ENCODE results near the gene ST3GAL4. TPM values are rescaled to one million over a fixed set of nuclear protein-coding genes. Genes with fewer than 3 reads are reported as not detected.
A peak's percentile ranks its signal among the peaks of the same experiment; 100 is the strongest.

Gene ST3GAL4
- total and polyA plus RNA-seq, 2 of the 8 experiments (the other 6 are each of a cell fraction or from before 2014, with no cell fraction given): 15.6 to 20.0 TPM

- Histone ChIP-seq H2BK120ac (replicated peaks; ENCODE audit: low read depth, low read length) (no peak overlapping the region), H3K23me2 (ENCODE audit: low read depth, low read length) (peaks cover 13% of the 10 kb centered on the region), H4K91ac (replicated peaks; ENCODE audit: insufficient read length, low read length) (peak overlapping the region; percentile 8), H3K4me2 (ENCODE audit: insufficient read depth in 1 of 2, low read depth in 2 of 2, low read length in 2 of 2) (peak overlapping the region; percentile 27 to 92; a peak in 3 of 4 replicates), H2BK5ac (ENCODE audit: low read depth, low read length) (peak overlapping the region; percentile 46; the same call in 1 of the 2 replicates), H2BK12ac (ENCODE audit: low read depth, low read length) (peak overlapping the region; percentile 42), H3K4ac (replicated peaks; ENCODE audit: insufficient read length, low read depth, low read length) (no peak overlapping the region), H2BK20ac (ENCODE audit: low read length) (no peak overlapping the region), H3K4me1 (replicated peaks in 1 of 4; ENCODE audit: control insufficient read depth in 3 of 4, insufficient read depth in 4 of 4, low read length in 3 of 4) (peaks cover 3 to 23% (median 14%) of the 10 kb centered on the region in 4 experiments; a peak in 6 of 7 replicates), H3K79me1 (ENCODE audit: low read depth, low read length) (peaks cover 11% of the 10 kb centered on the region; the same call in 1 of the 2 replicates), H3K56ac (replicated peaks; ENCODE audit: insufficient read length, low read depth, low read length) (no peak overlapping the region), H3K36me3 (ENCODE audit: control insufficient read depth in 2 of 4, insufficient read depth in 4 of 4, low read length in 3 of 4) (peaks cover 0 to 3% (median under 1%) of the 10 kb centered on the region in 4 experiments; a peak in 1 of 8 replicates), H2AK5ac (ENCODE audit: low read depth, low read length) (peak overlapping the region; percentile 88; the same call in 1 of the 2 replicates), H2AFZ (ENCODE audit: low read length) (no peak overlapping the region), H4K5ac (ENCODE audit: insufficient read length, low read depth, low read length) (no peak overlapping the region), H3K18ac (ENCODE audit: extremely low read depth, low read length) (no peak overlapping the region; the same call in 1 of the 2 replicates), H3K9ac (replicated peaks in 1 of 4; ENCODE audit: extremely low read depth in 1 of 4, low read depth in 3 of 4, low read length in 3 of 4) (peak overlapping the region in 1 of 4 experiments; percentile 45; a peak in 1 of 7 replicates), H3K9me3 (ENCODE audit: insufficient read depth in 2 of 2, low read depth in 1 of 2, low read length in 1 of 2) (no peaks in the 10 kb centered on the region), H2BK15ac (ENCODE audit: low read length) (no peak overlapping the region), H4K20me1 (replicated peaks in 1 of 2; ENCODE audit: control insufficient read depth in 1 of 2, insufficient read depth in 2 of 2, low read length in 2 of 2) (peaks cover 2 to 3% of the 10 kb centered on the region in 2 experiments), H3K14ac (ENCODE audit: insufficient read length) (no peak overlapping the region), H4K8ac (ENCODE audit: extremely low read depth, insufficient read depth, low read length) (no peak overlapping the region), H3K27ac (ENCODE audit: low read depth, low read length) (no peak overlapping the region), H3K4me3 (ENCODE audit: extremely low read depth in 1 of 4, insufficient read depth in 2 of 4, low read depth in 3 of 4, low read length in 4 of 4) (peak overlapping the region in 1 of 4 experiments; percentile 23; a peak in 1 of 8 replicates), H3K27me3 (replicated peaks in 1 of 4; ENCODE audit: control insufficient read depth in 3 of 4, extremely low read depth in 1 of 4, insufficient read depth in 3 of 4, low read length in 3 of 4) (no peaks in the 10 kb centered on the region), H3K79me2 (ENCODE audit: control insufficient read depth in 1 of 2, insufficient read depth in 2 of 2, low read length in 2 of 2) (peaks cover 0 to 36% of the 10 kb centered on the region in 2 experiments; a peak in 2 of 4 replicates), H3K23ac (ENCODE audit: insufficient read length) (no peak overlapping the region)
- FAIRE-seq (no peak), DNase-seq (ENCODE audit: low read depth in 1 of 2, low spot score in 2 of 2) (no peak)
- ChIA-PET CTCF (ENCODE audit: partially characterized antibody) (interaction anchor here (0.6 to 1.7 kb wide), 7 partner anchors 11 to 62 kb away, joined by 3 to 5 read pairs (median 3); no protein-coding TSS in a partner anchor), POLR2A (ENCODE audit: partially characterized antibody) (interaction anchor here (0.6 to 2.0 kb wide), 7 partner anchors 8 to 1989 kb away, joined by 3 to 9 read pairs (median 4); partner anchors contain the start of gene TIRAP)
- 60 to 70% methylated on average over 1 to 4 of the region's 4 CpGs for WGBS, 2 experiments (ENCODE audit: extremely low coverage in 1 of 2, insufficient coverage in 1 of 2, insufficient read length in 1 of 2, insufficient replicate concordance in 2 of 2, low coverage in 1 of 2, low lambda C conversion rate in 2 of 2, missing lambda C conversion rate in 1 of 2)
- TF ChIP-seq MAX (IDR thresholded peaks at IDR 0.05) (peak; percentile 90), JUN (IDR thresholded peaks at IDR 0.05; ENCODE audit: low read depth, low read length) (no peak), POLR2AphosphoS5 (IDR thresholded peaks at IDR 0.05; ENCODE audit: low read depth, low read length) (0 out of 2 replicates have a peak, but pooled peaks have one; percentile 23), POLR2A (IDR thresholded peaks at IDR 0.05; ENCODE audit: control extremely low read depth in 1 of 2, low read depth in 2 of 2, low read length in 2 of 2) (0 out of 3 replicates have a peak, but pooled peaks of 1 of the 2 experiments have one; percentile 32), BACH1 (IDR thresholded peaks at IDR 0.05; ENCODE audit: low read length) (peak; percentile 94), CTCF (IDR thresholded peaks at IDR 0.05; ENCODE audit: control extremely low read depth in 1 of 3, insufficient read depth in 1 of 3, low read depth in 1 of 3, low read length in 3 of 3) (no peak), TEAD4 (IDR thresholded peaks at IDR 0.05; ENCODE audit: low read depth, low read length) (no peak), MAFK (IDR thresholded peaks at IDR 0.05; ENCODE audit: low read depth, low read length) (peak; percentile 69; the same call in 1 of the 2 replicates)
Observed at GRCh38 chr11:126352934-126353801, 2.3 kb upstream of the ST3GAL4 start.
